Measurements from ENCODE around the gene CPLANE2.
"Not testable (repeated sequence)": the region's sequence is repeated elsewhere in the genome, so short reads cannot be mapped to it uniquely, and the experiment has no call there.

Gene CPLANE2

GRCh38 chr1:16236511-16237342 lies at the start of gene CPLANE2:
TSS of gene CPLANE2 (minus strand) at chr1:16237183. CDS start at chr1:16236742, 441 bp downstream.
- peak; percentile 92 to 94 for DNase-seq (ENCODE audit: extremely low read depth in 1 of 2, low read depth in 1 of 2)

GRCh38 chr1:16286122-16286521 lies 49.1 kb upstream of the CPLANE2 start:
- no peak for DNase-seq (ENCODE audit: extremely low read depth in 1 of 2, low read depth in 1 of 2)

- DNase-seq (ENCODE audit: extremely low read depth in 1 of 2, low read depth in 1 of 2) = no peak
These were observed 44.8 kb upstream of the CPLANE2 start for GRCh38 chr1:16281765-16282164.

GRCh38 chr1:16279186-16279585 lies 42.2 kb upstream of the CPLANE2 start:
- DNase-seq (ENCODE audit: extremely low read depth in 1 of 2, low read depth in 1 of 2) = no peak

GRCh38 chr1:16276302-16277030 lies 39.5 kb upstream of the CPLANE2 start:
- DNase-seq (ENCODE audit: extremely low read depth in 1 of 2, low read depth in 1 of 2) = no peak

- DNase-seq (ENCODE audit: extremely low read depth in 1 of 2, low read depth in 1 of 2) = no peak
These were observed 38.6 kb upstream of the CPLANE2 start for GRCh38 chr1:16275591-16275990.

- DNase-seq (ENCODE audit: extremely low read depth in 1 of 2, low read depth in 1 of 2) = no peak
These were observed 30.8 kb upstream of the CPLANE2 start for GRCh38 chr1:16267690-16268180.

GRCh38 chr1:16266411-16267118 lies 29.6 kb upstream of the CPLANE2 start:
- no peak for DNase-seq (ENCODE audit: extremely low read depth in 1 of 2, low read depth in 1 of 2)

- DNase-seq (ENCODE audit: extremely low read depth in 1 of 2, low read depth in 1 of 2) = no peak
These were observed 25.1 kb upstream of the CPLANE2 start for GRCh38 chr1:16262067-16262466.

GRCh38 chr1:16260814-16261213 lies 23.8 kb upstream of the CPLANE2 start:
- DNase-seq (ENCODE audit: extremely low read depth in 1 of 2, low read depth in 1 of 2) = no peak

- DNase-seq (ENCODE audit: extremely low read depth in 1 of 2, low read depth in 1 of 2) = no peak
These were observed 21.7 kb upstream of the CPLANE2 start for GRCh38 chr1:16258591-16259135.

- DNase-seq (ENCODE audit: extremely low read depth in 1 of 2, low read depth in 1 of 2) = no peak
These were observed 21.0 kb upstream of the CPLANE2 start for GRCh38 chr1:16257968-16258367.

- not testable (repeated sequence) for DNase-seq (ENCODE audit: extremely low read depth in 1 of 2, low read depth in 1 of 2)
These were observed 20.6 kb upstream of the CPLANE2 start for GRCh38 chr1:16257556-16257955.

- DNase-seq (ENCODE audit: extremely low read depth in 1 of 2, low read depth in 1 of 2) = no peak
These were observed 19.5 kb upstream of the CPLANE2 start for GRCh38 chr1:16256478-16256877.

GRCh38 chr1:16254263-16254928 lies 17.4 kb upstream of the CPLANE2 start:
- no peak for DNase-seq (ENCODE audit: extremely low read depth in 1 of 2, low read depth in 1 of 2)

- DNase-seq (ENCODE audit: extremely low read depth in 1 of 2, low read depth in 1 of 2) = no peak
These were observed 16.4 kb upstream of the CPLANE2 start for GRCh38 chr1:16253332-16253922.

- DNase-seq (ENCODE audit: extremely low read depth in 1 of 2, low read depth in 1 of 2) = no peak
These were observed 15.9 kb upstream of the CPLANE2 start for GRCh38 chr1:16252912-16253311.

GRCh38 chr1:16251381-16251780 lies 14.4 kb upstream of the CPLANE2 start:
- no peak for DNase-seq (ENCODE audit: extremely low read depth in 1 of 2, low read depth in 1 of 2)

GRCh38 chr1:16250524-16251251 lies 13.7 kb upstream of the CPLANE2 start:
- DNase-seq (ENCODE audit: extremely low read depth in 1 of 2, low read depth in 1 of 2) = no peak
